HFF-Myc (cell line): ENCODE measurements around the gene PDE5A.

Experiments
- DNase-seq: peaks from one replicate; pipeline ENCODE4 v3.0.0-alpha.2; 2011; ENCODE audit warnings: low read depth; ENCODE audit errors: extremely low read depth
- H3K4me3 ChIP-seq: replicated peaks from 2 replicates; pipeline ENCODE4 v1.5.1; 2011; ENCODE audit warnings: low read depth, mild to moderate bottlenecking, control low read depth, low read length
- TF ChIP-seq, protein P1 (sequence below): IDR thresholded peaks from 2 replicates; pipeline ENCODE4 v1.5.1; 2012; ENCODE audit warnings: mild to moderate bottlenecking, low read depth, low read length, control low read depth; ENCODE audit errors: missing control alignments

PDE5A gene

DNA sequence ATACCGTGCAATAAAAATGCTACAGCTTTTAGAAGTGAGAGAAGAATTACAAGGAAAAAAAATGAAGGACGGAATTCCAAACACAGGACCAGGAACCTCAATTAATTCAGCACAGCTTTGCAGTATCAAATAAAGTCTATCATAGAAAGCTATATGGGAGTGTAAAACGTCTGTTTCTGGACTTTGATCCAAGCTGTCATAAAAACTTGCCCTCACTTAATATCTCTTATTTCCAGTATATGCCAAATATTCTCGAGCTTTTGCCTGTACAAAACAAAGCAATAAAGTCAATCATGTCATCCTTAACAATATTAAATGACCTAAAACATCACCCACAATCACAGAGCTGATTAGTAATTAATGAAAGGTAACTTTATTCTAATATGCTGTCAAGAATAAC is 4.2 kb downstream of the PDE5A start:
- no peak for DNase-seq
- TF ChIP-seq, protein P1, sequence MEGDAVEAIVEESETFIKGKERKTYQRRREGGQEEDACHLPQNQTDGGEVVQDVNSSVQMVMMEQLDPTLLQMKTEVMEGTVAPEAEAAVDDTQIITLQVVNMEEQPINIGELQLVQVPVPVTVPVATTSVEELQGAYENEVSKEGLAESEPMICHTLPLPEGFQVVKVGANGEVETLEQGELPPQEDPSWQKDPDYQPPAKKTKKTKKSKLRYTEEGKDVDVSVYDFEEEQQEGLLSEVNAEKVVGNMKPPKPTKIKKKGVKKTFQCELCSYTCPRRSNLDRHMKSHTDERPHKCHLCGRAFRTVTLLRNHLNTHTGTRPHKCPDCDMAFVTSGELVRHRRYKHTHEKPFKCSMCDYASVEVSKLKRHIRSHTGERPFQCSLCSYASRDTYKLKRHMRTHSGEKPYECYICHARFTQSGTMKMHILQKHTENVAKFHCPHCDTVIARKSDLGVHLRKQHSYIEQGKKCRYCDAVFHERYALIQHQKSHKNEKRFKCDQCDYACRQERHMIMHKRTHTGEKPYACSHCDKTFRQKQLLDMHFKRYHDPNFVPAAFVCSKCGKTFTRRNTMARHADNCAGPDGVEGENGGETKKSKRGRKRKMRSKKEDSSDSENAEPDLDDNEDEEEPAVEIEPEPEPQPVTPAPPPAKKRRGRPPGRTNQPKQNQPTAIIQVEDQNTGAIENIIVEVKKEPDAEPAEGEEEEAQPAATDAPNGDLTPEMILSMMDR: no peak
- H3K4me3 ChIP-seq: peak overlapping the region; percentile 85; the same call in 1 of the 2 replicates

DNA sequence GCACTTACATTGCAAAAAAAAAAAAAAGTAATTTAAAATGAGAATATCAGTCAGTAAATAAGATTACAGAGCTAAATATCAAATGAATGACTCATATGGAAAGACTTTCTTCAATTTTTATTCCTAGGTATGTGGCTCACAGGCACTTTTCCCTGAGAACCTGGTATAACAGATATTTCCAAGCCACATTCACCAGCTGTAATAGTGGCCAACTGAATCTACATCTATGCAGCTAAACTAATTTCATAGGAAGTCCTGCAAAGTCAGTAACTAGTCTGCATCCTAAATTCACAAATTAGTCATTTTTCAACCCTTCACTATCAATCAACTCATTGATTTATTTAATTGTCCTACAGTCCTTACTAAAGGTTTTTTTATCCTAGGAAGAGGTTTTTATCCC is 5.6 kb downstream of the PDE5A start:
- H3K4me3 ChIP-seq: no peak overlapping the region
- DNase-seq: no peak
- TF ChIP-seq, protein P1: no peak

DNA sequence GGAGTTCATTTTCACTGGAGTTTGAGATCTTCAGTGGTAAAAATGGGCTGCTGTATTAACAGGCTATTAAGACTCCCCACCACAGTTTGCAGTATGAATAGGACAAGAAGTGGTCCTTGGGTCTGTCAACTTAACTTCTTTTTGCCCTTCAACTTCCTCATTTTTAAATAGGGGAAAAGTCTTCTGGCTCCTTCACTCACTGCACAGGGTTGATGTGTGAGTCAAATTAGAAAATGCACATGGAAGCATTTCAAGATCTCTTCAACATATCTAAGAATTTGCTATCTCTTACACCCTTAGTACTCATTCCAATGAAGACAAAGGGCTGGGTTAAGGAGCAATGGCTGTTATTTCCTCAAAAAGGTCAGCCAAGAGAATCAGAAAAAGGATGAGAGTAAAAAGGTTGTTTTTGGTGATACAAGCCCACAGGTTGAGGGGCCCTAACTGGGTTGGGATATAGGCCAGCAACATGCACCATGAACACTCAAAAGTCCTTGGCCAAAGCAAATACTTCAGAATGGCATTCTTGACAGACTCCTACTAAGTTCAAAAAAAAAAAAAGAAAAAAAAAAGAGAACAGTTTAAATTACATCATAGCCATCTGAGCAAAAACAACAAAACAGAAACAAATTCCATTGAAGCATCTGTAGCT is 13.4 kb downstream of the PDE5A start:
- TF ChIP-seq, protein P1: no peak
- no peak overlapping the region for H3K4me3 ChIP-seq
- DNase-seq: no peak

- TF ChIP-seq, protein P1: no peak
Observed at GRCh38 chr4:119604266-119604665, 24.3 kb downstream of the PDE5A start.

DNA sequence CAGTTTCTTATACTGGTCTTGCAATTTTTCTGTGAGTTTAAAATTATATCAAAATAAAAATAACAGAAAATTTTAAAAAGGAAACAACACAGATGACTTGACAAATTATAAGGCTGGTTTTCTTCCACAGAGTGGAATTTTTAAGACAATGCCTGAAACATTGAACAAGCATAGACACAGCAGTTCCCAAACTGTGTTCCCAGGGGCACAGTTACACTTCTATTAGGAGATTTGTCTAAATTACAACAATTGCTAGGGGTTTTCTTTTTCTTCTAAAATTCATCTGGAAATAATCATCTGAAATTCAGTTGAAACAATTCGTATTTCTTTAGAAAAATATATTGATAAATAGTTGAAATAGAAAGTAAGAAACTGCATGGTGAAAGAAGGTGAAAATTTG is 26.2 kb downstream of the PDE5A start:
- no peak overlapping the region for H3K4me3 ChIP-seq
- DNase-seq: no peak
- TF ChIP-seq, protein P1: no peak

More at GRCh38 chr4:119604266-119604665, 24.3 kb downstream of the PDE5A start:
- no peak for DNase-seq
- H3K4me3 ChIP-seq: no peak overlapping the region

GRCh38 chr4:119598521-119598920 is 30.1 kb downstream of the PDE5A start:
- TF ChIP-seq, protein P1: no peak
- DNase-seq: no peak
- H3K4me3 ChIP-seq: no peak overlapping the region

DNA sequence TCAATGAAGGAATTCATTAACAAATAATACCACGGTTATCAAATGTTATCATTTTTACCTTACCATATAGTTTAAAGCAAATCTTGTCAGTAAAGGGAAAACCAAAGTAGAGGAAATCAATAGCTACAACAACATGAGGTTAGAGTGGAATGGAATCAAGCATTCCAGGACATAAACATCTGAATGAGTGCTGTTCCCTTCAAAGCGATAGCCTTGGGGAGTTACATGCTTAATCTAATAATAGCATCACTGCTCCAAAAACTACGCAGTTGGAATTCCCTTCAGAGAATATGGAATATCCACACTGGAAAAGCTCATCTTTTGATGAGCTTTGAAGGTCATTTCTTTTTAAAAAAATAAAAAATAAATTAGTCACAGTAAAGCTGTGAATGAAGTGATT is 31.2 kb downstream of the PDE5A start:
- no peak for DNase-seq
- TF ChIP-seq, protein P1: no peak
- H3K4me3 ChIP-seq: no peak overlapping the region
